ENCODE results near the gene GFI1. TPM values are rescaled to one million over a fixed set of nuclear protein-coding genes. Genes with fewer than 3 reads are reported as not detected.
"Not testable (repeated sequence)": the region's sequence is repeated elsewhere in the genome, so short reads cannot be mapped to it uniquely, and the experiment has no call there.

GFI1 gene
- total RNA-seq, 1 experiment from 2014 or later, result 0.48 TPM

DNA sequence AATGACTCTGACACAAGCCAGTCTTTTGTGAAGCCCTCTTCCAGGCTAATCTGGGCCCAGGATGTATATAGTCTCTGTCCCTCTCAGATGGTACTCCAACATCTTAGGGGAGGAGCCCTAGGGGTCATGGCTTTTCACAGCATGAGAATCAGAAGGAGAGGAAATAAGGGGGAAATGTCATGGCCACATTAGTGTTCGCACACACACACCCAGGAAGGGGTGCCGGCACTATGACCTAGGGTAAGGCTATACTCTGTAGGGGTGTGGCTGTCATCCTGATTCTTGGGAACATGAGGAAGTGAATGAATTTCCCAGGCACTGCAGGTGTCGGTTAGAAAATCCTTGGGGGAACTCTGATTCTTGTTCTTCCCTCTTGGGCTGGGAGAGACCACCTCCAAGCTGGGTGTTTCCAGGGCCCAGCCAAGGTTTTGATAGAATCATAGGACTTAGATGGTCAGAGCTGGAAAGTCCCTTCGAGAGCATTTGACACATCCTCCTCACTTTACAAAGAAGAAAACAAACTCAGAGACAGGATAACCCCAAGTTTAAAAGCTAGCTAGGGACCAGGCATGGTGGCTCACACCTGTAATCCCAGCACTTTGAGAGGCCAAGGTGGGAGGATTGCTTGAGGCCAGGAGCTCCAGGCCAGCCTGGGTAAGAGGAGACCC, 22.0 kb downstream of the GFI1 start:
- Histone ChIP-seq H3K27me3 (ENCODE audit: control insufficient read depth, insufficient read depth, low read length) (no peaks in the 10 kb centered on the region), H3K36me3 (replicated peaks; ENCODE audit: control insufficient read depth, insufficient read depth, low read length) (no peaks in the 10 kb centered on the region), H3K4me3 (ENCODE audit: insufficient read depth, low read depth, low read length) (no peak overlapping the region)
- DNase-seq, result no peak

DNA sequence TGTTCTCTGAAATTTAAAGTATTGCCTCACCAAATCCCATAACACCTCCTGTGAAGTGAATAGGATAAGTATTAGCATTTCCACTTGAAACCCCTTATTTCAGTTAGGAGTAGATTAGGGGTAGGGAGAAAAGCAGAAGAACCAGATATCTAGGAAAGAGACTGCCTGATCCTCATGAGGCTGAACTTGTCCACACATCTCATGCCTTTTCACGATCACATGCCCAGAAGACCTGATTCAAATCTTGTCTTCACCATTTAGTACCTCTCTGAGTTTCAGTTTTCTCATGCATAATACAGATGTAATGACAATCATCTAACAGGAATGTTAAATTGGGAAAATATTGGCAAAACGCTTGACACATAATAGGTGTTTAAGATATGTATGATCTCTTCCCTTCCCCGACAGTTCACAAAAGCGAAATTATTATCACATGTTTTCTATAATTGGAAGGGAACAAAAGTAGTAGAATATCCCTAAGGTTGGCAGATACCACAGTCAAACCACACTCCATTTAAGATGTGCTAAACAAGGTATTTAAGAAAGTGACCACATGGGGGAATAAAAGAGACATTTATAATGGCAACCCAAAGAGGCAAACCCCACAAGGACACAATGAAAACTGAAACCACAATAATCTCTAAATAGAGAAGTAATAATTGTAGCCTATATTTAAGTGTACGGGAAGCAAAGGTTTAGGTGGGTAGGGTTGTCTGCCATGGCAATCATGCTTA, 25.2 kb downstream of the GFI1 start:
- H3K4me3 ChIP-seq (ENCODE audit: insufficient read depth, low read depth, low read length), result no peak overlapping the region
- no peak for DNase-seq
- no peaks in the 10 kb centered on the region for H3K36me3 ChIP-seq (replicated peaks; ENCODE audit: control insufficient read depth, insufficient read depth, low read length)
- H3K27me3 ChIP-seq (ENCODE audit: control insufficient read depth, insufficient read depth, low read length), result no peaks in the 10 kb centered on the region

DNA sequence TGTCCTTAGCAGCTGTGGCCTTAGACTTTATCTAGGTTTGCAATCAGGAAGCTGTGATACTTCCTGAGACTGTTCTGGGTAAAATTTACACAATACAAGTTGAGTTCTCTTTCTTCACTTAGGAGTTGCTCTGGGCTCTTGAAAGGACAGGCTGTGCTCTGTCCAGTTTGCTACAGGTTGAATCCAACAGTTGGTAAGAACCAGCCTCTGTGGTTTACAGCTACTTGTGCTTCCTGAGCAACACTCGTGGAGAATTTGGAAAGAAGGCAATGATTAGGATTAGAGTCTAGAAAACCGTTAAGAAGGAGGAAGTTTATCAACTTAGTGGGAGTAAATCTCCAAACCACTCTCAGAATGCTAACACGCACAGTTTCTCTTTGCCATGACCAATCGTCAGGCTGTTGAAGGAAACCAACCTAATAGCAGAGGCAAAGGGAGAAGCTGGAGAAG, 26.8 kb downstream of the GFI1 start:
- H3K4me3 ChIP-seq (ENCODE audit: insufficient read depth, low read depth, low read length), result no peak overlapping the region
- DNase-seq, result no peak
- no peaks in the 10 kb centered on the region for H3K36me3 ChIP-seq (replicated peaks; ENCODE audit: control insufficient read depth, insufficient read depth, low read length)
- H3K27me3 ChIP-seq (ENCODE audit: control insufficient read depth, insufficient read depth, low read length), result no peaks in the 10 kb centered on the region

DNA sequence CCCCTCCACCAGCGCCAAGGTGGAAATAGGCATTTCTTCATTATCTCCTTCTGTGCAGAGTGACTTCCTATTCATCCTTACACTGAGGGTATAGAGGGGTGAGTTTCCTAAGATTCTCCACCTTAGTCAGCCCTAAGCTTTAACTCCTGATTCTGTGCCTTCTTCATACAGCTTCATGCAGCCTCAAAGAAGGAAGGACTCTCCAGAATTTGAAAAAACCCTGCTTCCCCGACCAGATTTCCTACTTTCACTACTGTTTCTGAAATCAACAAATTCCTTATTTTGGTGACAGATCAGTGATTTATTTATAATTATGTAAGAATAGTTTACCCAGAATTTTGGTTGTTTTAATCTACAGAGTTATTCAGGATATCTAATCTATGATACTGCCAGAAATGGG, 28.6 kb downstream of the GFI1 start:
- Histone ChIP-seq H3K4me3 (ENCODE audit: insufficient read depth, low read depth, low read length) (no peak overlapping the region), H3K27me3 (ENCODE audit: control insufficient read depth, insufficient read depth, low read length) (no peaks in the 10 kb centered on the region), H3K36me3 (replicated peaks; ENCODE audit: control insufficient read depth, insufficient read depth, low read length) (no peaks in the 10 kb centered on the region)
- no peak for DNase-seq

DNA sequence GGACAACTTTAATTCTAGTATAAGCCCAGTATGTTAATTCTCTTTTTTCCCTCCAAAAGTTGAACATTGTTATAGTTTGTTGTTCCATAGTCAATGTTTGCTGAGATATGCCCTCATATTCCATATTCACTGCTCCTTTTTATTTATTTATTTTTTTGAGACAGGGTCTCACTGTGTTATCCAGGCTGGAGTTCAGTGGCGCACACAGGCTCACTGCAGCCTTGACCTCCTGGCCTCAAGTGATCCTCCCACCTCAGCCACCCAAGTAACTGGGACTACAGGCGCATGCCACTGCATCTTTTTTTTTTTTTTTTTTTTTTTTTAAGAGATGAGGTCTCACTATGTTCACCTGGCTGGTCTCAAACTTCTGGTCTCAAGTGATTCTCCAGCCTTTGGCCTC, 38.7 kb downstream of the GFI1 start:
- no peaks in the 10 kb centered on the region for H3K36me3 ChIP-seq (replicated peaks; ENCODE audit: control insufficient read depth, insufficient read depth, low read length)
- H3K27me3 ChIP-seq (ENCODE audit: control insufficient read depth, insufficient read depth, low read length), result no peaks in the 10 kb centered on the region
- no peak overlapping the region for H3K4me3 ChIP-seq (ENCODE audit: insufficient read depth, low read depth, low read length)
- no peak for DNase-seq

DNA sequence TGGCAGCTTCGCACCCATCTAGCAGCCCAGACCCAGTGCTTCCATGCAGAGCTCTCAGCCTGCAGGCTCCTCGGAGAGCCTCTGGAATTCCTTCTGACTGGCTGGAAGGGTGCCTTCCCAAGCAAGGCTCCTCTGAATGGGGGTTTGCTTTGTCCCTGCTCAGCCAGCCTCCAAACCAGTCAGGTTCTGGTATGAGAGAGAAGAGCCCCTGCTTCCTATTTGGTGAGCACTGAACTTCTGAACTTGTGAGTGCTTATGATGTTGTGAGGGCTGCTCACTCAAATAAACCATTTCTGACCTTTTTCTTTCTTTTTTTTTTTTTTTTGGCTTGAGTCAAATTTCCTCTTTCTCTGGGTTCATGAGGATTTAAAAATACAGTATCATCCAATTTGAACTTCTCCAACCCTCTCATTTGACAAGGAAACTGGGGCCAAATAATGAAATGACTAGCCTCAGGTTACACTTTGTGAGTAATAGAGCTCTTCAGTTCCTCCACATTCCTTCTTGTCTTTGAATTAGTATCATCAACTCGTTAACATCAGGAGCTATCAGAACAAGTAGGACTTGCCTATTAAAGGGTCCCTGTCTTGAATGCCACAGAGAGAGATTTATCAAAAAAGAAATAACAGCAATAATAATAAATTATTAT, 39.6 kb downstream of the GFI1 start:
- no peak overlapping the region for H3K4me3 ChIP-seq (ENCODE audit: insufficient read depth, low read depth, low read length)
- H3K36me3 ChIP-seq (replicated peaks; ENCODE audit: control insufficient read depth, insufficient read depth, low read length), result no peaks in the 10 kb centered on the region
- DNase-seq, result peak; percentile 42
- no peaks in the 10 kb centered on the region for H3K27me3 ChIP-seq (ENCODE audit: control insufficient read depth, insufficient read depth, low read length)

DNA sequence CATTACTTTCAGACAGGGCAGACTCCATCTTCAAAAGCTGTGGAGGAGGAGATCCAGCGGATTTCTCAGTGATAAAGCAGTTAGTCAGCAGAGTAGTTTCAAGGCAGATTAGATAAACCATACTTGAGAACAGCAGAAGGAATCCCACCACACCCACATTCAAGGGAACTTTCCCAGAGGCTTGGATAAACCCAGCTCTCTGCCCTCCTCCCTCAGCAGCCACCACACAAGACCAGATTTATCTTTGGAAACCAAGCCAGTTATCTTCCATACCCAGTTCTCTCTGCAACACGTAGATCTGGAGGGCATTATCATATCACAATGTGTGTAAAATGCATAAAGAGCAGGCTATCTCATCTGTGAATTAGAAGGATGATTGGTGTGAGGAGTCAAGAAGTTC, 40.2 kb downstream of the GFI1 start:
- Histone ChIP-seq H3K27me3 (ENCODE audit: control insufficient read depth, insufficient read depth, low read length) (no peaks in the 10 kb centered on the region), H3K4me3 (ENCODE audit: insufficient read depth, low read depth, low read length) (no peak overlapping the region), H3K36me3 (replicated peaks; ENCODE audit: control insufficient read depth, insufficient read depth, low read length) (no peaks in the 10 kb centered on the region)
- DNase-seq, result no peak

DNA sequence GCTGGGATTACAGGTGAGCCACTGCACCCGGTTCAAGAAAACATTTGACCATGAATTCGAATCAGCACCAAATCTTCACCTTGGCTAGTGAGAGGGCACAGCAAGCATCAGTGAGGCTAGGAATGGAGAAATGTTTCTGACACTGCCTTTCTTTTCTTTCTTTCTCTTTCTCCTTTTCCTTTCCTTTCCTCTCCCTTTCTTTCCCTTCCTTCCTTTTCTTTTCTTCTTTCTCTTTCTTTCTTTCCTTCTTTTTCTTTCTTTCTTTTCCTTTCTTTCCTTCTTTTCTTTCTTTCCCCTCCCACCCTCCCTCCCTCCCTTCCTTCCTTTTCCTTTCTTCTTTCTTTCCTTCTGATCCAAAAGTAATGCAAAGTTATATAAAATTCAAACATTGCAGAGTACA, 40.9 kb downstream of the GFI1 start:
- Histone ChIP-seq H3K36me3 (replicated peaks; ENCODE audit: control insufficient read depth, insufficient read depth, low read length) (no peaks in the 10 kb centered on the region), H3K27me3 (ENCODE audit: control insufficient read depth, insufficient read depth, low read length) (no peaks in the 10 kb centered on the region), H3K4me3 (ENCODE audit: insufficient read depth, low read depth, low read length) (no peak overlapping the region)
- DNase-seq, result no peak

DNA sequence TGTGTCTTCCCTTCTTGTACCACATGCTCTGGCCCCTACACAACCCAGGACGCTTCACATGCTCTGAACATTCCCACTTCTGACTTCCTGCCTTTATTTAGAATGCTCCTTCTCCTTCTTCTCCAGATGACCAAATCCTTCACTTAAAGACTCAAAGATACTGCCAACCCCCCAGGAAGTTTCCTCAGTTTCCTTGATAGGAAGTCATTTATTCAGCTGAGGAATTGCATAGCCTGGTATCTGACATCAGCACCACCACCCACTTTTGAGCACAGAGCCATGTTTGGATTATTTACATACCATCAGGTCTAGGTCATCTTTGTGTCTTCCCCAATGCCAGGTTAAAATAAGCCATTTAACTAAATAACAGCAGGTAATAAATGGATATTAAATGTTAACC, 42.4 kb downstream of the GFI1 start:
- no peak for DNase-seq
- Histone ChIP-seq H3K4me3 (ENCODE audit: insufficient read depth, low read depth, low read length) (no peak overlapping the region), H3K27me3 (ENCODE audit: control insufficient read depth, insufficient read depth, low read length) (no peaks in the 10 kb centered on the region), H3K36me3 (replicated peaks; ENCODE audit: control insufficient read depth, insufficient read depth, low read length) (no peaks in the 10 kb centered on the region)

DNA sequence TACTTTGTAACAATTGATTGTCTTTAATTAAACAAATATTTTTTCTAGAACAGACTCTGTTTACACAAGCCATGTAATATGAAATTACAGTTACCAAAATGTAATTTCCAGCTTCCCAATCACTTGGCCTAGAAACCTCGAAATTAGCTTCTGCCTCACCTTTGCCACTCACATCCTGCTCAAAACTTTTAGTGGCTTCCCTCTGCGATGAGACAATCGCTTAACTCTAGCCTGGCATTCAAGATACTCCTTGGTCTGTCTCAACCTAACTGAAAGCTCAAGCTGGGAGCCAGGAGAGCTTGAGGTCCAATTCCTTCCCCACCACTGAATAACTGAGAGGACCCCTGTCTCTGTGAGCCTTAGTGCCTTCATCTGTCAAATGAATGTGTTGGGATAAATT, 42.8 kb downstream of the GFI1 start:
- no peak for DNase-seq
- Histone ChIP-seq H3K27me3 (ENCODE audit: control insufficient read depth, insufficient read depth, low read length) (no peaks in the 10 kb centered on the region), H3K4me3 (ENCODE audit: insufficient read depth, low read depth, low read length) (no peak overlapping the region)

DNA sequence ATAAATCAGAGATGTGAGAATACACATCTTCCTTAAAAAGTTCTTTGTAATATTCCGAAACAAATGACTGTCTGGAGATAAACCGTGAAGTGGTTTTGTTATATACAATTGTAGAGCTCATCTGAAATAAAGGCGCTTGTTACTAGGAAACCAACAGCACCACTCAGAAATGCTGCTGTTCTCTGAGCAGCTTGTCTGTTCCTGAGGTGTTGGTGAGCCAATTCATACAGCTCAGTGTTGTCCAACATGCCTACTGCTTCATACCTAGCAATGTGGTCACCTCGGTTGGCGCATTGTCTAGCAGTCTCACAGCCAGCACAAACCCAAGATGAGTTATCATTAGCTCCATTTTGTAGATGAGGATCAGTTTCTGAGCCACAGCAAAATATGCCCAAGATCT, 44.4 kb downstream of the GFI1 start:
- no peak for DNase-seq
- Histone ChIP-seq H3K27me3 (ENCODE audit: control insufficient read depth, insufficient read depth, low read length) (no peaks in the 10 kb centered on the region), H3K4me3 (ENCODE audit: insufficient read depth, low read depth, low read length) (no peak overlapping the region)

More for the DNA sequence above, 42.8 kb downstream of the GFI1 start:
- H3K36me3 ChIP-seq (replicated peaks; ENCODE audit: control insufficient read depth, insufficient read depth, low read length), result no peaks in the 10 kb centered on the region

DNA sequence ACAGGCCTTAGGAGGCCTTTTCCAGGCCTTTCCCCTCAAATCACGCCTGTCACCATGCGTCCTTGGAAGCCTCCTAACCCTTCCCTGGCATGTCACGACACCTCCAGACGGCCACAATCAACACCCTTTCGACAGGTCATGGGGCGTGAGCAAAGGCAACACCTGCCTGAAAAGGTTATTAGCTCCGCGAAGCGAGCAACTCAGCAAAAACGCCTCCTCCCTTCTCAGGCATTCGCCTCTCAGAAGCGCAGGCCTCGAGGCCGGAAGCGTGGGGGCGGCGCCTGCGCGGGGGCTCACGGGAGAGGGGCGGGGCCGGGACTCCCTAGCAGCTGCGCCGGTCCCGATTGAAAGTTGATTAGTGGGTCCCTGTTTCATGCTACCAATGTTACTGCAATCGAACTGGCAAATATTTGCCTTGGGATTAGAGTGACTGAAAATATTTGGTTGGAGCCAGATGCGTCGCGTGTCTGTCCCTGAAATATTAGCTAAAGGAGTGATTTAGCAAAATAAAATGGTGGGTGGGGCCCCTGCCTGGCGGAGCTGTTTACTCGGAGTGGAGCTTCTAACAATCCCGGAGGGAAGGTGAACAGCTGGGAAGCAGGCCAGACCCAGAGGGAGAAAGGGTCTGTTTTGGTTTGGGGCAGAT, 44.9 kb downstream of the GFI1 start:
- H3K36me3 ChIP-seq (replicated peaks; ENCODE audit: control insufficient read depth, insufficient read depth, low read length), result no peaks in the 10 kb centered on the region
- peak; percentile 72 for DNase-seq
- H3K4me3 ChIP-seq (ENCODE audit: insufficient read depth, low read depth, low read length), result peak overlapping the region; percentile 16; the same call in 1 of the 2 replicates
- no peaks in the 10 kb centered on the region for H3K27me3 ChIP-seq (ENCODE audit: control insufficient read depth, insufficient read depth, low read length)

More for the DNA sequence above, 44.4 kb downstream of the GFI1 start:
- no peaks in the 10 kb centered on the region for H3K36me3 ChIP-seq (replicated peaks; ENCODE audit: control insufficient read depth, insufficient read depth, low read length)

DNA sequence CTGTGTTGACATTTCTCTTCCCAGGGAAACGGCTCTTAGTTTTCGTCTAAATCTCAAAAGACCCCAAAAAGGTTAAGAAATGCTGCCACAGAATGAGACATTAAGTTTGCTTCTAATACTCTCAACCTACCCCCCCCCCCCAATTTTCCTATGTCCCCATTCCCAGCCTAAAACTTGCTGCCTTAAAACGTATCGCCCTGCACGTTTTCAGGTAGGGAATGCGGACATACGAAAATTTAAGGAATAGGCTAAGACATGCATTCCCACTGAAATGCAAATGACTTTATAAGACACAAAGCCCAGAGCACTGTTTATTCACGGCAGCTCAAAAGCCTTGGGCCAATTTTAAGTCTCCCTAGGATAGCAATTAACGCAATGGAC, 45.4 kb downstream of the GFI1 start:
- Histone ChIP-seq H3K27me3 (ENCODE audit: control insufficient read depth, insufficient read depth, low read length) (no peaks in the 10 kb centered on the region), H3K36me3 (replicated peaks; ENCODE audit: control insufficient read depth, insufficient read depth, low read length) (no peaks in the 10 kb centered on the region), H3K4me3 (ENCODE audit: insufficient read depth, low read depth, low read length) (peak overlapping the region; percentile 8; the same call in 1 of the 2 replicates)
- DNase-seq, result no peak

DNA sequence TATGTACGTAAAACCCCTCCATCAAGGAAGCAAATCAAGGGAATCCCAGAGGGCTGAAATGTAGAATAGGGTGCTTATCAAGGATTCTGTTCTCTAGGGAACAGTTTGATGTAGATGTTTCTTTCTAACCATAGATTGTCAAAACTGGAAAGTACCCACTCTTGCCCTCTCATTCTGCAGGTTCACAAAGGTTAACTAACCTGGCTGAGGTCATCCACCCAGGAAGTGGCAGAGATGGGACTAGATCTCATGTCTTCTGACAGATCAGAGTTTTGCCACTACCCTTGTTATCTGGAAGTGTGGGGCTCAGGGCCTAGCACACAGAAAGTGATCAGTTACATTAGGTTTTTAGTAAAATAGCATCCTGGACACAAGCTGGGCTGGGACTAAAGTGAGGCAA, 47.4 kb downstream of the GFI1 start:
- Histone ChIP-seq H3K36me3 (replicated peaks; ENCODE audit: control insufficient read depth, insufficient read depth, low read length) (no peaks in the 10 kb centered on the region), H3K4me3 (ENCODE audit: insufficient read depth, low read depth, low read length) (no peak overlapping the region), H3K27me3 (ENCODE audit: control insufficient read depth, insufficient read depth, low read length) (no peaks in the 10 kb centered on the region)
- DNase-seq, result no peak

DNA sequence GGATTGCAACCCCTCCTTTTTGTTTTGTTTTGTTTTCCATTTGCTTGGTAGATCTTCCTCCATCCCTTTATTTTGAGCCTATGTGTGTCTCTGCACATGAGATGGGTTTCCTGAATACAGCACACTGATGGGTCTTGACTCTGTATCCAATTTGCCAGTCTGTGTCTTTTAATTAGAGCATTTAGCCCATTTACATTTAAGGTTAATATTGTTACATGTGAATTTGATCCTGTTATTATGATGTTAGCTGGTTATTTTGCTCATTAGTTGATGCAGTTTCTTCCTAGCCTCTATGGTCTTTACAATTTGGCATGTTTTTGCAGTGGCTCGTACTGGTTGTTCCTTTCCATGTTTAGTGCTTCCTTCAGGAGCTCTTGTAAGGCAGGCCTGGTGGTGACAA, 52.2 kb downstream of the GFI1 start:
- not testable (repeated sequence) for DNase-seq; H3K36me3 ChIP-seq (replicated peaks; ENCODE audit: control insufficient read depth, insufficient read depth, low read length); H3K4me3 ChIP-seq (ENCODE audit: insufficient read depth, low read depth, low read length); H3K27me3 ChIP-seq (ENCODE audit: control insufficient read depth, insufficient read depth, low read length)
